ENCODE measurements around the gene MFAP1.
"Not testable (repeated sequence)": the region's sequence is repeated elsewhere in the genome, so short reads cannot be mapped to it uniquely, and the experiment has no call there.

MFAP1 gene, protein sequence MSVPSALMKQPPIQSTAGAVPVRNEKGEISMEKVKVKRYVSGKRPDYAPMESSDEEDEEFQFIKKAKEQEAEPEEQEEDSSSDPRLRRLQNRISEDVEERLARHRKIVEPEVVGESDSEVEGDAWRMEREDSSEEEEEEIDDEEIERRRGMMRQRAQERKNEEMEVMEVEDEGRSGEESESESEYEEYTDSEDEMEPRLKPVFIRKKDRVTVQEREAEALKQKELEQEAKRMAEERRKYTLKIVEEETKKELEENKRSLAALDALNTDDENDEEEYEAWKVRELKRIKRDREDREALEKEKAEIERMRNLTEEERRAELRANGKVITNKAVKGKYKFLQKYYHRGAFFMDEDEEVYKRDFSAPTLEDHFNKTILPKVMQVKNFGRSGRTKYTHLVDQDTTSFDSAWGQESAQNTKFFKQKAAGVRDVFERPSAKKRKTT

DNA sequence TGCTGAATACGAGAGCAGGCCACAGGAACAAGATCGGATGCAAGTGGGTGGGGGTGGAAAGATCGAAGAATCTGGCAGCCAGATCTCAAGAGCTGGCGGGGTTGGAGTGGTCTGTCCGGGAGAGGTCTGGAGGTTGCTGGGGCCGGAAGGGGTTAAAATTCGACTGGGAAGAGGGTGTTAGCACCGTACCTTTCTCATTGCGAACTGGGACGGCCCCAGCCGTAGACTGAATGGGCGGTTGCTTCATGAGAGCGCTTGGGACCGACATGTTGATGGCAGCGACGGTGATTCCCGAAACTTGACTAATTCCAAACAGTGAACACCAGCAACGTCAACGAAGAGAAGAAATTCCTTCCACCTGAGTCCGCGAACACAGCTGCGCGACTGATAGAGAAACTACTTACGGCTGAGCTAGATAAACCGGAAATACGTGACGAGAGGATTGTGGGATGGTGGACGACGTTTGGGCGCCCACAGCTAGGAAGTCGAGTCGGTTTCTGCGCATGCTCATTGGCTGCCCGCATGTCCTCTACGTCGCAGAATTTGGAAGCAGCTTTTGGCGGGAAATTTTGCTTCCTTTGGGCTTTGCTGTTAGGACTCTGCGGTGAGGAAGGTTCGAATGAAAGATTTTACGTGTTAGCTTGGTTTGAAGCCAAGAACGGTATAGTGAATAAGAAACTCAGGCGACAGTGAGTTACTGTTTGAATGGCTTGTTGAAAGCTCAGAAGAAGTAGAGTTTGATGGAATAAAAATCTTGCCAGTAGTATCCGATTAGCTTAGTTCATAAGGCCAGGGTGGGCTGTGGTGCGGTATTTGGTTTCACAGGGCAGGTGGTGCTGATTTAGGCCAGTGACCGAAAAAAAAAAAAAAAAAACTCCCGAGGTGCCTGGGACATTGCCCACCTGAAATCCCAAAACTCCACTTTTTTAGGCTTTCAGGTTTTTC lies at the start of gene MFAP1:
Gene MFAP1 (minus strand): TSS at position 389 of the 945 bp plus-strand sequence. CDS start 121 bp downstream, at position 268.
- intact Hi-C loops (cut with micrococcal nuclease), result loop anchor here (10.0 kb wide), 1 partner anchor 50 kb away; the partner anchor contains the start of gene ELL3
- Mint-ChIP-seq H3K4me3 (peak within 1 kb of the TSS; percentile 98), H3K27ac (peak within 1 kb of the TSS; percentile 99), H3K9me3 (no peaks in the 10 kb centered on the region), H3K36me3 (ENCODE audit: low read depth) (peaks cover 23% of the 10 kb centered on the region), H3K27me3 (no peaks in the 10 kb centered on the region), H3K4me1 (ENCODE audit: low read depth) (peaks cover 56% of the 10 kb centered on the region)

DNA sequence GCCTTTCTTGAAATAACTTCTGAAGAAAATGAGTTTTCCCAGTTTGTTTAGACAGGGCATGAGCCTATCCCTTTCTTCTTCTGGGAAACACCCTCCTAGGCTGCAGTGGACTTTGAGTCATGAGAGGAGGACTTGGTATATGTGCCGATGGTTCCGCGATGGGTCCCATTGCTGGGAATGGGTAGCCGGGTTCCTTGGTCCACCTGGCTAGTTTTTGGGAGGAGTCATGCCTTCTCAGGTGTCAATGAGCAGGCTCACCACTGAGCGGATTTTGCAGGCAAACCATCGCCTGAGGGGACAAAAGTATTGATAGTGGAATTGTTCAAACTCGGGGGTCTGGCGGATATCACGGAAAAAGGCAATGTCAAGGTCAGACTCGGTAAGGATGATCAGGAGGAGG lies 49.2 kb upstream of the MFAP1 start:
- Mint-ChIP-seq H3K4me3 (no peak overlapping the region), H3K9me3 (no peaks in the 10 kb centered on the region), H3K27me3 (no peaks in the 10 kb centered on the region), H3K27ac (no peak overlapping the region), H3K4me1 (ENCODE audit: low read depth) (no peaks in the 10 kb centered on the region), H3K36me3 (ENCODE audit: low read depth) (peaks cover 10% of the 10 kb centered on the region)
- intact Hi-C loops (cut with micrococcal nuclease), result loop anchor here (5.0 kb wide), 1 partner anchor 194 kb away; no protein-coding TSS in a partner anchor

- H3K9me3 Mint-ChIP-seq, result no peaks in the 10 kb centered on the region
- intact Hi-C loops (cut with micrococcal nuclease), result loop anchor here (5.0 kb wide), 1 partner anchor 195 kb away; no protein-coding TSS in a partner anchor
- H3K36me3 Mint-ChIP-seq (ENCODE audit: low read depth), result peaks cover 10% of the 10 kb centered on the region
- no peak overlapping the region for H3K27ac Mint-ChIP-seq
- no peaks in the 10 kb centered on the region for H3K27me3 Mint-ChIP-seq
- H3K4me3 Mint-ChIP-seq, result no peak overlapping the region
- no peaks in the 10 kb centered on the region for H3K4me1 Mint-ChIP-seq (ENCODE audit: low read depth)
These were observed 48.0 kb upstream of the MFAP1 start for GRCh38 chr15:43872416-43873020.

DNA sequence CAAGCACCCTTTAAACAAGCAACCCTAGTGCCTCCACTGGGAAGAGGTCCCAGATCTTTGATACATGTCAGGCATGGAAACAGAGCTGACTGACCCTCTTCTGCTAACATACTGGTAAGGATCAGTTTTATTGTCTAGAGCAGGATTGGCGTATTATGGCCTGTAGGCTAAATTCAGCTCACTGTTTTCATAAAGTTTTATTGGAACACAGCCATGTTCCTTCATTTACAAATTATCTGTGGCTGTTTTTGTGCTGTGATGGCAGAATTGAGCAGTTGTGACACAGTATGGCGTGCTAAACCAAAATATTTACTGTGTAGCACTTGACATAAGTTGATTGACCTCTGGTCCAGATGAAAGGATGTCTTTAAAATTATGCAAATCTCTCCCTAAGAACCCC lies 47.3 kb upstream of the MFAP1 start:
- Mint-ChIP-seq H3K9me3 (no peaks in the 10 kb centered on the region), H3K27ac (no peak overlapping the region), H3K4me1 (ENCODE audit: low read depth) (no peaks in the 10 kb centered on the region), H3K36me3 (ENCODE audit: low read depth) (peaks cover 16% of the 10 kb centered on the region), H3K4me3 (no peak overlapping the region), H3K27me3 (no peaks in the 10 kb centered on the region)
- intact Hi-C loops (cut with micrococcal nuclease), result loop anchor here (5.0 kb wide), 1 partner anchor 195 kb away; no protein-coding TSS in a partner anchor

- intact Hi-C loops (cut with micrococcal nuclease), result no loop called here
- Mint-ChIP-seq H3K36me3 (ENCODE audit: low read depth) (peaks cover 6% of the 10 kb centered on the region), H3K4me1 (ENCODE audit: low read depth) (no peaks in the 10 kb centered on the region), H3K9me3 (no peaks in the 10 kb centered on the region), H3K27me3 (no peaks in the 10 kb centered on the region), H3K4me3 (no peak overlapping the region), H3K27ac (no peak overlapping the region)
These were observed 43.9 kb upstream of the MFAP1 start for GRCh38 chr15:43868406-43868805.

DNA sequence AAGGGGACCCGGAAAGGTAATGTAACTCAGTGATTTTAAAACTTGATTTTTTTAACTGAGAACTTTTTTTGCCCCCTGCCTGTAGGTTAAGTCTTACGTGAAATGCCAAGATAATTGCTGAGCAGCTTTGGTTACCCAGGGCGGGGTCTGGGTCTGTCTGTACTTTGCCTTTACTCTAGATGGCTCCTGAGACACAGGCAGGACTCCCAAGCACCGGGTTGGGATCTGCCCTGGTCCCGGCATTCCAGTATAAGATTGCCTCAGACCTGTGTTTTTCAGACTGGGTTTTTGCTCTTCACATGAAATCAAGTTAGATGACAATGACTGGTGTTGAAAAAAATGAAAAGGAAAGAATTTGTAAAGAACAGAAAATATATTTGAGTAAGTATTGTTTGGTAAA lies 42.6 kb upstream of the MFAP1 start:
- no peak overlapping the region for H3K4me3 Mint-ChIP-seq
- H3K4me1 Mint-ChIP-seq (ENCODE audit: low read depth), result no peaks in the 10 kb centered on the region
- H3K27me3 Mint-ChIP-seq, result no peaks in the 10 kb centered on the region
- H3K36me3 Mint-ChIP-seq (ENCODE audit: low read depth), result peaks cover 6% of the 10 kb centered on the region
- no peaks in the 10 kb centered on the region for H3K9me3 Mint-ChIP-seq
- intact Hi-C loops (cut with micrococcal nuclease), result no loop called here
- H3K27ac Mint-ChIP-seq, result no peak overlapping the region

DNA sequence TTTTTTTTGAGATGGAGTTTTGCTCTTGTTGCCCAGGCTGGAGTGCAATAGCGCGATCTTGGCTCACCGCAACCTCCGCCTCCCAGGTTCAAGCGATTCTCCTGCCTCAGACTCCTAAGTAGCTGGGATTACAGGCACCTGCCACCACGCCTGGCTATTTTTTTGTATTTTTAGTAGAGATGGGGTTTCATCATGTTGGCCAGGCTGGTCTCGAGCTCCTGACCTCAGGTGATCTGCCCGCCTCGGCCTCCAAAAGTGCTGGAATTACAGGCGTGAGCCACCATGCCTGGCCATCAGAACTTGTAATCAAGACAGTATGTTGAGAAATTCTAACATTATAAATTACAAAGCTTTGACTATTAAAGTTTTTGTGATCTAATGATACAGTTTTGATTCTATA lies 42.1 kb upstream of the MFAP1 start:
- H3K4me3 Mint-ChIP-seq; H3K4me1 Mint-ChIP-seq (ENCODE audit: low read depth); H3K27ac Mint-ChIP-seq; H3K36me3 Mint-ChIP-seq (ENCODE audit: low read depth); H3K9me3 Mint-ChIP-seq; intact Hi-C loops (cut with micrococcal nuclease); H3K27me3 Mint-ChIP-seq: not testable (repeated sequence)

- Mint-ChIP-seq H3K9me3 (no peaks in the 10 kb centered on the region), H3K27me3 (no peaks in the 10 kb centered on the region), H3K27ac (no peak overlapping the region), H3K36me3 (ENCODE audit: low read depth) (no peaks in the 10 kb centered on the region), H3K4me1 (ENCODE audit: low read depth) (no peaks in the 10 kb centered on the region), H3K4me3 (no peak overlapping the region)
- intact Hi-C loops (cut with micrococcal nuclease), result no loop called here
These were observed 35.1 kb upstream of the MFAP1 start for GRCh38 chr15:43859546-43859945.

DNA sequence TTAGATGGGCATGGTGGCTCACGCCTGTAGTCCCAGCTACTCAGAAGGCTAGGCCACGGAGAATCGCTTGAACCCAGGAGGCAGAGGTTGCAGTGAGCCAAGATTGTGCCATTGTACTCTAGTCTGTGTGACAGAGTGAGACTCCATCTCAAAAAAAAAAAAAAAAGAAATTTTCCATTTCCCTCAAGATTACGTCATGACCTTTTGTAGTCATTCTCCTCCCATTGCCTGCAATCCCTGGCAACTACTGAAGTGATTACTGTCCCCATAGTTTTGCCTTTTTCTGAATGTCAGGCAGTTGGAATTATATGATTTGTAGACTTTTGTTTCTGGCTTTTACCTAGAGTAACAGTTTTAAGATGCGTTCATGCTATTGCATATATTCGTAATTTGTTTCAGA lies 30.3 kb upstream of the MFAP1 start:
- H3K9me3 Mint-ChIP-seq, result no peaks in the 10 kb centered on the region
- intact Hi-C loops (cut with micrococcal nuclease), result no loop called here
- H3K36me3 Mint-ChIP-seq (ENCODE audit: low read depth), result peaks cover 8% of the 10 kb centered on the region

GRCh38 chr15:43852607-43853006 lies 28.1 kb upstream of the MFAP1 start:
- Mint-ChIP-seq H3K9me3 (no peaks in the 10 kb centered on the region), H3K27ac (no peak overlapping the region), H3K36me3 (ENCODE audit: low read depth) (peaks cover 8% of the 10 kb centered on the region), H3K4me1 (ENCODE audit: low read depth) (no peaks in the 10 kb centered on the region), H3K27me3 (no peaks in the 10 kb centered on the region), H3K4me3 (no peak overlapping the region)
- intact Hi-C loops (cut with micrococcal nuclease), result no loop called here

More for the DNA sequence above, 30.3 kb upstream of the MFAP1 start:
- Mint-ChIP-seq H3K27me3 (no peaks in the 10 kb centered on the region), H3K27ac (no peak overlapping the region), H3K4me3 (no peak overlapping the region), H3K4me1 (ENCODE audit: low read depth) (no peaks in the 10 kb centered on the region)

DNA sequence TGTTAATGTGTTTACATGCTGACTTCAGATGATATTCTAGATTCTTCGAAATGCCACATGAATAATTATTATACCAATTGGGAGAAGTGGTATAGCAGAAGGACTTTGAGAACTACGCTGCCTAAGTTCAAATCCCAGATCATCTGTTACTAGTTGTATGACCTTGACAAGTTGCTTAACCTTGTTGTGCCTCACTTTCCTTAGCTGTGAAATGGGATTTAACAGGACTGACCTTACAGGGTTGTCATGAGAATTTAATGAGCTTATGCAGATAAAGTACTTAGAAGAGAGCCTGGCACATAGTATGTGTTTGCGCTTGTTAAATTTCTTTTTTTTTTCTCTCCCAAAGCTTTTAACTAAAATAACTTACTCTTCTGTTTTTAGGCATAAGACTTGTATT lies 26.8 kb upstream of the MFAP1 start:
- no peak overlapping the region for H3K27ac Mint-ChIP-seq
- peaks cover 8% of the 10 kb centered on the region for H3K36me3 Mint-ChIP-seq (ENCODE audit: low read depth)
- intact Hi-C loops (cut with micrococcal nuclease), result no loop called here
- H3K4me1 Mint-ChIP-seq (ENCODE audit: low read depth), result no peaks in the 10 kb centered on the region
- H3K27me3 Mint-ChIP-seq, result no peaks in the 10 kb centered on the region
- H3K9me3 Mint-ChIP-seq, result no peaks in the 10 kb centered on the region
- no peak overlapping the region for H3K4me3 Mint-ChIP-seq

DNA sequence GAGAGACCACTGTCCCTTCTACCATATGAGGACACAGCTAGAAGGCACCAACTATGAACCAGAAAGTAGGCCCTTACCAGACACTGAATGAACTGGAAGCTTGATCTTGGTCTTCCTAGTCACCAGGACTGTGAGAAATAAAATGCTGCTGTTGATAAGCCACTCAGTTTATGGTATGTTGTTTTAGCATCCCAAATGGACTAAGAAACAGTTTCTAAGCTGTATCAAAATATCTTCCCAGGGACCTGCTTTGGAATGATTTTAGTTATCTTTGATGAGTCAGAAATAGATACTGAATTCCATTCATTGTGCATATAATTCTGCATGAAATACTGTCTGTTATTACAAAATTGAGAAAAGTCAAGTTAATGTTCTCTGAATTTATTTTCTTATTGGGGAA lies 20.9 kb upstream of the MFAP1 start:
- no peak overlapping the region for H3K27ac Mint-ChIP-seq
- H3K4me1 Mint-ChIP-seq (ENCODE audit: low read depth), result no peaks in the 10 kb centered on the region
- H3K36me3 Mint-ChIP-seq (ENCODE audit: low read depth), result no peaks in the 10 kb centered on the region
- H3K4me3 Mint-ChIP-seq, result no peak overlapping the region
- intact Hi-C loops (cut with micrococcal nuclease), result no loop called here
- H3K27me3 Mint-ChIP-seq, result no peaks in the 10 kb centered on the region
- H3K9me3 Mint-ChIP-seq, result no peaks in the 10 kb centered on the region

DNA sequence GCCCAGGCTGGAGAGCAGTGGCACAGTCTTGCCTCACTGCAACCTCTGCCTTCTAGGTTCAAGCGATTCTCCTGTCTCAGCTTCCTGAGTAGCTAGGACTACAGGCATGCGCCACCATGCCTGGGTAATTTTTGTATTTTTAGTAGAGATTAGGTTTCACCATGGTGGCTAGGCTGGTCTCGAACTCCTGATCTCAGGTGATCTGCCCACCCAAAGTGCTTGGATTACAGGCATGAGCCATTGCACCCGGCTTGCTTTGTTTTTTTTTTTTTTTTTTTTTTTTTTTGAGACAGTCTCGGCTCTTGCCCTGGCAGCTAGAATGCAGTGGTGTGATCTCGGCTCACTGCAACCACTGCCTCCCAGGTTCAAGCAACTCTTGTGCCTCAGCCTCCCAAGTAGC lies 8.0 kb upstream of the MFAP1 start:
- H3K9me3 Mint-ChIP-seq; intact Hi-C loops (cut with micrococcal nuclease); H3K36me3 Mint-ChIP-seq (ENCODE audit: low read depth); H3K27ac Mint-ChIP-seq; H3K27me3 Mint-ChIP-seq; H3K4me3 Mint-ChIP-seq: not testable (repeated sequence)
- peaks cover 16% of the 10 kb centered on the region for H3K4me1 Mint-ChIP-seq (ENCODE audit: low read depth)

All from dendritic cell treated with granulocyte-macrophage colony-stimulating factor and Interleukin-4, amounts not matched to agents 40 ng/mL and 50 ng/mL, for 4 days (primary cell).